ENCODE data around the gene NFKBIZ.
"Not testable (repeated sequence)": the region's sequence is repeated elsewhere in the genome, so short reads cannot be mapped to it uniquely, and the experiment has no call there.

The NFKBIZ gene

DNA sequence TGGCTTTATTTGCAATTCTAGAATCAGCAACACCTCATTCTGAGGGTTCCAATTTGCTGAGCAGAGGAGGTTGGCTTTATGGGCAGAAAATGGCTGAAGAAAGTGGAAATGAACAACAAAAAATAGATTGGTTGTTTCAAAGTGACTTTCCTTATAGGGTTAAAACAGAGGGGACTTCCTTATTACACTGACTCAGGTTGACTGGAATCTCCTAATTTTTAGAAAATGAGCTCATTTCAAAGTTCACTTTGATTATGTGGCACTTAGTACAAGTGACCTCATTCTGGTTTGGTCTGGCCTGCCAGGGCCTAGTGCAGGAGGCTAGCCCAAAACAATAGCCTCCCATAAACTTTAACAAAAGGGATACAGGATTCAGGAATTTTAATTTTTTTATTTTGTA lies 41.4 kb downstream of the NFKBIZ start:
- H3K36me3 Mint-ChIP-seq (ENCODE audit: low read depth), result peaks cover 6% of the 10 kb centered on the region
- no peak overlapping the region for H3K4me3 Mint-ChIP-seq
- no peak overlapping the region for H3K27ac Mint-ChIP-seq
- H3K9me3 Mint-ChIP-seq, result peaks cover 9% of the 10 kb centered on the region
- H3K4me1 Mint-ChIP-seq (ENCODE audit: low read depth), result peaks cover 2% of the 10 kb centered on the region
- no peaks in the 10 kb centered on the region for H3K27me3 Mint-ChIP-seq (ENCODE audit: low read depth)

DNA sequence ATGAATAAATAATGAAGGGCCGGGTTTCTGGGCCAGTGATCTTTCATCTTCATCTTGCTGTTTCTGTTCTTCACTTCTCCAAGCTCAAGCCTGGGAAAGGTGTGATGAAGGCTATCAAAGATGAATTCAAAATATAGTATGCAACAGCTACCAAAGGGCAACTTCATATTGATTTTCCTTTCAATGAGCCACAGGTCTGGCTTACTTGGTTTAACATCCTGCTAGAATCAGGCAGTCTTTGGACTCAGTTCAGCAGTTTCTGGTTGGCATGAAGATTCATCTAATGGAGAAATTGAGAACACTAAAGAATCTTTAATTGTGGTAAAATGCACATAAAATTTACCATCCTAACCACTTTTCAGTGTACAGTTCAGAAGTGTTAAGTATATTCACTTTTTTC lies 43.3 kb downstream of the NFKBIZ start:
- Mint-ChIP-seq H3K4me3 (no peak overlapping the region), H3K9me3 (no peaks in the 10 kb centered on the region), H3K36me3 (ENCODE audit: low read depth) (no peaks in the 10 kb centered on the region), H3K27me3 (ENCODE audit: low read depth) (no peaks in the 10 kb centered on the region), H3K27ac (no peak overlapping the region), H3K4me1 (ENCODE audit: low read depth) (peaks cover 2% of the 10 kb centered on the region)

DNA sequence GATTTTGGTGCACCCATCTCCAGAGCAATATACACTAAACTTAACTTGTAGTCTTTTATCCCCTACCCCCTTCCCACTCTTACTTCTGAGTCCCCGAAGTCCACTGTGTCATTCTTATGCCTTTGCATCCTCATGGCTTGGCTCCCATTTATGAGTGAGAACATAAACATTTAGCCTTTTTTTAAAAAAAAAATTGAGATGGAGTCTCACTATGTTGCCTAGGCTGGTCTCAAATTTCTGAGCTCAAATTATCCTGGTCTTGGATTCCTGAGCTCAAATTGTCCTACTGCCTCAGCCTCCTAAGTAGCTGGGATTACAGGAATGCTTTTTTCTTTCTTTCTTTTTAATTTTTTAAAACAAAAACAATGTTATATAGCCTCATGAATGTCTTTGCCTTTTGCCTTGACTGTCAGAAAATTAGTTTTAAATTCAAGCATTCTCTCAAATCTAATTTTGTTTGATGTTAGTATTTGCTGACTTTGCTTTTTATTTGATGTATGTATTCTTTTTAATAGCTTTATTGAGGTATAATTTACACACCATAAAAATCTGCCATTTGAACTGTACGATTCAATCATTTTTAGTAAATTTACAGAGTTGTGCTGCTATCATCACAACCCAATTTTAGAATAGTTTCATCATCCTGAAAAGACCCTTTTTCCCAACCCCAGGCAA lies 46.9 kb downstream of the NFKBIZ start:
- no peaks in the 10 kb centered on the region for H3K27me3 Mint-ChIP-seq (ENCODE audit: low read depth)
- no peak overlapping the region for H3K4me3 Mint-ChIP-seq
- H3K27ac Mint-ChIP-seq, result no peak overlapping the region
- H3K9me3 Mint-ChIP-seq, result no peaks in the 10 kb centered on the region
- no peaks in the 10 kb centered on the region for H3K36me3 Mint-ChIP-seq (ENCODE audit: low read depth)
- H3K4me1 Mint-ChIP-seq (ENCODE audit: low read depth), result peaks cover 4% of the 10 kb centered on the region

DNA sequence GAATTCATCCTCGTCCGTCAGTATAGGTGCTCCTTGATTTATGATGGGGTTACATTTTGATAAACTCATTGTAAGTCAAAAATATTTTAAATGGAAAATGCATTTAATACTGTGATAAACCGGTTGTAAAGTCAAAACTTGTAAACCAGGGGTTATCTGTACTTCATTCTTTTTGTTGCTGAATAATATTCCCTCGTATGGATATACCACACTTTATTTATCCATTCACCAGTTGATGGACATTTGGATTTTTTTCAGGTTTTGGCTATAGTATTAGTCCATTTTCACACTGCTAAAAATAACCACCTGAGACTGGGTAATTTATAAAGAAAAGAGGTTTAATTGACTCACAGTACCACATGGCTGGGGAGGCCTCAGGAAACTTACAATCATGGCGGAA lies 47.7 kb downstream of the NFKBIZ start:
- Mint-ChIP-seq H3K4me1 (ENCODE audit: low read depth) (peaks cover 10% of the 10 kb centered on the region), H3K36me3 (ENCODE audit: low read depth) (no peaks in the 10 kb centered on the region), H3K9me3 (no peaks in the 10 kb centered on the region), H3K27me3 (ENCODE audit: low read depth) (no peaks in the 10 kb centered on the region), H3K4me3 (no peak overlapping the region), H3K27ac (no peak overlapping the region)

DNA sequence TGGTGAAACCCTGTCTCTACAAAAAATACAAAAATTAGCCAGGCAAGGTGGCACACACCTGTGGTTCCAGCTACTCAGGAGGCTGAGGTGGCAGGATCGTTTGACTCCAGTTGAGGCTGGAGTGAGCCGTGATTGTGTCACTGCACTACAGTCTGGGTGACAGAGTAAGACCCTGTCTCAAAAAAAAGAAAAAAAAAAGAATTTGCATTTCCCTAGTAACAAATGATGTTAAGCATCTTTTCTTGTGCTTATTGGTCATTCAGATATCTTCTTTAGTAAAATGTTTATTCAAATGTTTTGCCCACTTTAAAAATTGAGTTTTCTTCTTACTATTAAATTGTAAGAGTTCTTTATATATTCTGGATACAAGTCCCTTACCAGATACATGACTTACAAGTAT lies 48.7 kb downstream of the NFKBIZ start:
- no peak overlapping the region for H3K27ac Mint-ChIP-seq
- H3K27me3 Mint-ChIP-seq (ENCODE audit: low read depth), result no peaks in the 10 kb centered on the region
- no peaks in the 10 kb centered on the region for H3K36me3 Mint-ChIP-seq (ENCODE audit: low read depth)
- H3K4me1 Mint-ChIP-seq (ENCODE audit: low read depth), result peaks cover 10% of the 10 kb centered on the region
- no peak overlapping the region for H3K4me3 Mint-ChIP-seq
- H3K9me3 Mint-ChIP-seq, result no peaks in the 10 kb centered on the region

DNA sequence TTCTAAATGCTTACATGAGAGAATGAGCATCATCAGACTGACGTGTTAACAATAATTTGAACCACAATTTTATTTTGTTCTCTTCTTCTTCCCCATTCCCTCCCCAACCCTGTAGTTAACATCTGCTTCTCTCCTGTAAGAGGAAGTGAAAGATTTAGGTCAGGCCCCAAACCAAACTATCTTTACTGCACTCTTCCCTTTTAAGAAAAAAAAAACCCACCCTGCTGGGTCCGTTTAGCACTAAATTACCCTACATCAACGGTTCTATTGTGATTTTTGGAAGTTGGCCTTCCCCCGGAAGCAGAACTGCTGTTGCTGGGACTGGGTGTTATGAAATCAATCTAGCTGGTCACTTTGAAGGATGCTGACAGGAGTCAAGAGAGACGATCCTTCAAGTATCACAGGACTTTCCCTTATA lies 49.4 kb downstream of the NFKBIZ start:
- H3K9me3 Mint-ChIP-seq, result no peaks in the 10 kb centered on the region
- no peaks in the 10 kb centered on the region for H3K27me3 Mint-ChIP-seq (ENCODE audit: low read depth)
- H3K4me3 Mint-ChIP-seq, result no peak overlapping the region
- H3K27ac Mint-ChIP-seq, result no peak overlapping the region
- peaks cover 10% of the 10 kb centered on the region for H3K4me1 Mint-ChIP-seq (ENCODE audit: low read depth)
- H3K36me3 Mint-ChIP-seq (ENCODE audit: low read depth), result no peaks in the 10 kb centered on the region

DNA sequence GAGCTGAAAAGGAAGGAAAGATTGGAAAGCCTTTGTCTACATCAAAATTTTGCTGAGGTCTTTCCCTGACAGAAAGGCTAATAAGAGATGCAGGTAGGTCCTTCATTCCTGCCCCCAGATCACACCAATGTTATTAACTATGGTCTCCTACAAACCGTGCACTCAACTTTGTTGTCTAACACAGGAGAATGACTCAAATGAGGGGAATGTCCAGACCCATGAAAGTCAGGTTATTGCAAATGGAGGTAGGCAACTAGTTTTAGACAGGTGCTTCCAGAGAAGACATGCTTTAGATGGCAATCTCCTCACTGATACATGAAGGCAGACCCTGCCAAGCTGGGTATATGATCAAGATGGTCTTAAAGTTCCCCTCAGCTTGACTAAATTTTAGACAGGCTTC lies 51.0 kb downstream of the NFKBIZ start:
- no peaks in the 10 kb centered on the region for H3K9me3 Mint-ChIP-seq
- H3K27ac Mint-ChIP-seq, result no peak overlapping the region
- no peaks in the 10 kb centered on the region for H3K27me3 Mint-ChIP-seq (ENCODE audit: low read depth)
- no peak overlapping the region for H3K4me3 Mint-ChIP-seq
- no peaks in the 10 kb centered on the region for H3K36me3 Mint-ChIP-seq (ENCODE audit: low read depth)
- H3K4me1 Mint-ChIP-seq (ENCODE audit: low read depth), result peaks cover 10% of the 10 kb centered on the region

DNA sequence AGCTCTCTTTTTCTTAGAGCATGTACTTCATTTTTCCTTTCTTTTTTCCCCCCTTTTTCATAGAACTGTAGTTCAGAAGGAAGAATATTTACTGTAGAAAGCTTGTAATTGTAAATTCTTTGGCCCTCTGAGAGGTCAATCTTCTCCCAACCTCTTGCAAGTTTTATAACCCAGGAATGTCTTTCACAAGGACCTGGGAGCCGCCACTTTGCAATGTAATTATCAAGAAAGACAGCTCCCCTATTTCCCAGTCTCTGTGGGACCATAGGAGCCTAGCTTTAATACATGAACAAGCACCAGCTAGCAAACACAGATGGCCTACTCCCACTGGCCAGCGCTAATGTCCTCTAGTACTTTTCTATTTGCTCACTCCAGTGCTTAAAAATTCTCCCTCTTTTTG lies 51.4 kb downstream of the NFKBIZ start:
- no peaks in the 10 kb centered on the region for H3K27me3 Mint-ChIP-seq (ENCODE audit: low read depth)
- no peak overlapping the region for H3K27ac Mint-ChIP-seq
- H3K36me3 Mint-ChIP-seq (ENCODE audit: low read depth), result no peaks in the 10 kb centered on the region
- H3K4me3 Mint-ChIP-seq, result no peak overlapping the region
- peaks cover 10% of the 10 kb centered on the region for H3K4me1 Mint-ChIP-seq (ENCODE audit: low read depth)
- peaks cover 3% of the 10 kb centered on the region for H3K9me3 Mint-ChIP-seq

DNA sequence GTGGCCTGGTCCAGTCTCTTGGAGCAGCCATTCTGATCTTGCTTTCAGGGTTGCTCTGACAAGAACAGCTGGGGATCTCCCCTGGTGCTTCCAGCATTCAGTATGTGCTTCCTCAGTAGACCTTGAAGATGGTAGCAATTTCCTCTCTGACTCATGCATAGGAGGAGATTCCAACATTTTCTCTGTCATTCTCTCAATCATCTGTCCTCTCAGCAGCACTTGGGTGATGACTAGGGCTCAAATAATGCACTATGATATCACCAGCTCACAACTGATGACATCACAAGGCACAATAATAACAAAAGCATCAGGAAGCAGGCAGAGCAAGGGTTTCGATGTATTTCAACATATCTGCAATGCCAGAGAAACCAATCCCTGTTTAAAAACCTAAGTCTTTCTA lies 52.7 kb downstream of the NFKBIZ start:
- Mint-ChIP-seq H3K27ac (peak overlapping the region; percentile 65), H3K4me3 (no peak overlapping the region), H3K36me3 (ENCODE audit: low read depth) (no peaks in the 10 kb centered on the region), H3K27me3 (ENCODE audit: low read depth) (no peaks in the 10 kb centered on the region), H3K9me3 (peaks cover 10% of the 10 kb centered on the region), H3K4me1 (ENCODE audit: low read depth) (peaks cover 10% of the 10 kb centered on the region)

DNA sequence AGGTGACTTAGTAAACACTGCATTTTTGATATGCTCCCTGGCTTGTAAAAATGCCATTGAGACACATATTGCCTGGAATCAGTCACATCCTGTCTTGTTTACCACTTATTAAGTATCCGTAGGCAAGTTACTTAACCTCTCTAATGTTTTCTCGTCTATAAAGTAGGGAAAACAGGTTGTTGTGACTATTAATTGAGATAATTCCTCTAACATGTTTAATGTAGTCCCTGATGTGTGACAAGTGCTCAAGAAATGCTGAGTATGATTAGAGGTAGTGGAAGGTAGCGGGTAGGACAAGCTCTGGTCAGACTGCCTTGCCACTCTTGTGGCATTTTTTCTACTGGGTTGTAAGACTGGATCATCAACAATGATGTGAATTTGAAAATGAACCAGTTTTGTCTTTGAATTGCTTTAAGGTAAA lies 54.1 kb downstream of the NFKBIZ start:
- Mint-ChIP-seq H3K36me3 (ENCODE audit: low read depth) (peaks cover 2% of the 10 kb centered on the region), H3K27ac (no peak overlapping the region), H3K9me3 (peaks cover 10% of the 10 kb centered on the region), H3K4me3 (no peak overlapping the region), H3K27me3 (ENCODE audit: low read depth) (peaks cover 10% of the 10 kb centered on the region), H3K4me1 (ENCODE audit: low read depth) (peaks cover 10% of the 10 kb centered on the region)

DNA sequence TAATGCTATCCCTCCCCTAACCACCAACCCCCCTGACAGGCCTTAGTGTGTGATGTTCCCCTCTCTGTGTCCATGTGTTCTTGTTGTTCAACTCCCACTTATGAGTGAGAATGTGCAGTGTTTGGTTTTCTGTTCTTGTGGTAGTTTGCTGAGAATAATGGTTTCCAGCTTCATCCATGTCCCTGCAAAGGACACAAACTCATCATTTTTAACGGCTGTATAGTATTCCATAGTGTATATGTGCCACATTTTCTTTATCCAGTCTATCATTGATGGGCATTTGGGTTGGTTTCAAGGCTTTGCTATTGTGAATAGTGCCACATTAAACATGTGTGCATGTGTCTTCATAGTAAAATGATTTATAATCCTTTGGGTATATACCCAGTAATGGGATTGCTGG lies 56.3 kb downstream of the NFKBIZ start:
- peaks cover 26% of the 10 kb centered on the region for H3K27me3 Mint-ChIP-seq (ENCODE audit: low read depth)
- H3K4me3 Mint-ChIP-seq; H3K4me1 Mint-ChIP-seq (ENCODE audit: low read depth); H3K27ac Mint-ChIP-seq; H3K36me3 Mint-ChIP-seq (ENCODE audit: low read depth): not testable (repeated sequence)
- peaks cover 18% of the 10 kb centered on the region for H3K9me3 Mint-ChIP-seq
